Measurements from ENCODE around the gene ZNF385C. TPM values are rescaled to one million over a fixed set of nuclear protein-coding genes. Genes with fewer than 3 reads are reported as not detected.
A peak's percentile ranks its signal among the peaks of the same experiment; 100 is the strongest.

The ZNF385C gene
- total and polyA plus RNA-seq, 12 donors, result 0.07 to 0.16 (median 0.11) TPM; not detected in 6

DNA sequence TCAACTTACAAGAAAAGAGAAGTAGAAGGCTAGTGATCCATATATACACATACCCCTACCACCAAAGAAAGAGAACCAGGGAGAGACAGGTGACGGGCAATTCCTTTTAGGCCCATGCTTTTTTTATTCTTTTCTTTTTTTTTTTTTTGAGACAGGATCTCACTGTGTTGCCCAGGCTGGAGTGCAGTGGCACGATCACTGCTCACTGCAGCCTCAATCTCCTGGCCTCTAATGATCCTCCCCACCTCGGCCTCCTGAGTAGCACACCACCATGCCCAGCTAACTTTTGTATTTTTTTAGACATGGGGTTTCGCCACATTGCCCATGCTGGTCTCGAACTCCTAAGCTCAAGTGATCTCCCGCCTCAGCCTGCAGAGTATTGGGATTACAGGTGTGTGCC is 29.1 kb upstream of the ZNF385C start:
- Histone ChIP-seq H3K9me3 (replicated peaks in 1 of 3) (no peaks in the 10 kb centered on the region), H3K4me1 (replicated peaks in 1 of 2) (peaks cover 27 to 38% of the 10 kb centered on the region in 2 donors), H3K36me3 (replicated peaks in 1 of 2) (peaks cover 0 to 53% of the 10 kb centered on the region in 2 donors), H3K4me3 (no peak overlapping the region), H3K27me3 (no peaks in the 10 kb centered on the region), H3K27ac (no peak overlapping the region)
- DNase-seq, result no peak
- TF ChIP-seq POLR2A (IDR thresholded peaks at IDR 0.05), result no peak
- TF ChIP-seq, protein P1, sequence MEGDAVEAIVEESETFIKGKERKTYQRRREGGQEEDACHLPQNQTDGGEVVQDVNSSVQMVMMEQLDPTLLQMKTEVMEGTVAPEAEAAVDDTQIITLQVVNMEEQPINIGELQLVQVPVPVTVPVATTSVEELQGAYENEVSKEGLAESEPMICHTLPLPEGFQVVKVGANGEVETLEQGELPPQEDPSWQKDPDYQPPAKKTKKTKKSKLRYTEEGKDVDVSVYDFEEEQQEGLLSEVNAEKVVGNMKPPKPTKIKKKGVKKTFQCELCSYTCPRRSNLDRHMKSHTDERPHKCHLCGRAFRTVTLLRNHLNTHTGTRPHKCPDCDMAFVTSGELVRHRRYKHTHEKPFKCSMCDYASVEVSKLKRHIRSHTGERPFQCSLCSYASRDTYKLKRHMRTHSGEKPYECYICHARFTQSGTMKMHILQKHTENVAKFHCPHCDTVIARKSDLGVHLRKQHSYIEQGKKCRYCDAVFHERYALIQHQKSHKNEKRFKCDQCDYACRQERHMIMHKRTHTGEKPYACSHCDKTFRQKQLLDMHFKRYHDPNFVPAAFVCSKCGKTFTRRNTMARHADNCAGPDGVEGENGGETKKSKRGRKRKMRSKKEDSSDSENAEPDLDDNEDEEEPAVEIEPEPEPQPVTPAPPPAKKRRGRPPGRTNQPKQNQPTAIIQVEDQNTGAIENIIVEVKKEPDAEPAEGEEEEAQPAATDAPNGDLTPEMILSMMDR (IDR thresholded peaks at IDR 0.05), result no peak
- WGBS, 4 donors, result 84 to 97% (median 94%) methylated on average over 6 of the region's 6 CpGs
- intact Hi-C loops (cut with DNase I), result loop anchor here in 1 of 2 donors (5.0 kb wide), 1 partner anchor 55 kb away; the partner anchor contains the start of gene KCNH4

DNA sequence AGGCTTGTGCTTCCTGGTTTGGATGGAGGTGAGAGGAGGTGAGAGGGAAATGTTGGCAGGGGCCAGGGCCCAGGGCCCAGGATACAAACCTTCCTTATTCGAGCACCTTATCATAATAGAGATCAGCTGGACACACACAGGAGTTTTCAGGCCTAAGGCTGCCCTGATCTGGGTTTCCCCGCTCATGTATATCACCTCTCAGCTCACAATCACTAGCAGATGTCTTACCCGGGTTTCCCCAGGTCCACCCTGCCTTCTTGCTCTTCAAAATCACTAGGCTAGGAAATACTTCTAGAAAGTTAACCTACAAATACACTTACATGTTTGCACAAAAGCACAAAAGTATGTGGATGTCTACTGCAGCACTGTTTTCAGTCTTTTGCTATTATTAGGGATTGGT is 28.6 kb upstream of the ZNF385C start:
- H3K36me3 ChIP-seq (replicated peaks in 1 of 2), result peaks cover 0 to 53% of the 10 kb centered on the region in 2 donors
- no peak for DNase-seq
- peaks cover 25 to 33% of the 10 kb centered on the region in 2 donors for H3K4me1 ChIP-seq (replicated peaks in 1 of 2)
- 77 to 92% (median 87%) methylated on average over 2 to 3 of the region's 3 CpGs for WGBS, 4 donors
- H3K9me3 ChIP-seq (replicated peaks in 1 of 3), result no peaks in the 10 kb centered on the region
- intact Hi-C loops (cut with DNase I), result loop anchor here in 1 of 2 donors (5.0 kb wide), 1 partner anchor 55 kb away; the partner anchor contains the start of gene KCNH4
- no peaks in the 10 kb centered on the region for H3K27me3 ChIP-seq
- no peak overlapping the region for H3K27ac ChIP-seq
- no peak for TF ChIP-seq POLR2A (IDR thresholded peaks at IDR 0.05)
- TF ChIP-seq, protein P1 (IDR thresholded peaks at IDR 0.05), result no peak
- no peak overlapping the region for H3K4me3 ChIP-seq

DNA sequence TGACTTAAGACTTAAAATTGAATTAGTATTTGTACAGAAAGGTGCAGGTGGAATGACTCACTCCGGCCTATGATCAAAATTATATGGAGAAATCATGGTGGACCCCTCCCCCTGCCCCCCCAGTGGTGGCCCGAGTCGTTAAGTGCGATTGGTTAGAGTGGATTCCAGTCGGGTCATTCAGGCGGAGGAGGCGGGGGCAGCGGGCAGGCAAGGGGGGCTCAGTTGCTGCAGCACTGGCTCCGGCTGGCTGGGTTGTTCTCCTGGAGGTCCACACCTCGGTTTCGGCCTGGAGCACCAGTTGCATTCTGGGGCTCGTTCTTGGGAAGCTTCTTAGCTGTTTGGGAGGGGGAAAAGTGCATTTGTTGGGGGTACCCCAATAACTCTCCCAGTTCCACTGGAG is 27.3 kb upstream of the ZNF385C start:
- H3K36me3 ChIP-seq (replicated peaks in 1 of 2), result peaks cover 0 to 53% of the 10 kb centered on the region in 2 donors
- 69 to 86% (median 81%) methylated on average over 4 to 12 of the region's 12 CpGs for WGBS, 4 donors
- TF ChIP-seq POLR2A (IDR thresholded peaks at IDR 0.05), result no peak
- TF ChIP-seq, protein P1 (IDR thresholded peaks at IDR 0.05), result no peak

DNA sequence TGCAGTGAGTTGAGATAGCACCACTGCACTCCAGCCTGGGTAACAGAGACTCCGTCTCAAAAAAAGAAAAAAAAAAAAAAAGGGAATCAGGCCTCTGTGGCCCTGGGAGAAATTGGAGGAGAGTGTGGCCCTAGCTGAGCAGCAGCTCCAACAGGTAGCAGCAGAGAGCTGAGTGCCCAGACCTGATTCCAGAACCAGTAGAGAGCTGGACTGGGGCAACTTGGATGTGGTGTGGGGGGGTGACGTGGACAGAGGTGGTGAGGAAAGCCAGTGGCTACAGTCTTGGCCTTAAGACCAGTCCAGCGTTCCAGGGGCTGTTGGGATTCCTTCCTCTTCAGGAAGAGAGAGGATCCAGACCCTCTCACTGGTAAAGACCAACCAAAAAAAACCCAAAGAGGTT is 26.0 kb upstream of the ZNF385C start:
- Histone ChIP-seq H3K36me3 (replicated peaks in 1 of 2) (peaks cover 0 to 42% of the 10 kb centered on the region in 2 donors), H3K4me3 (no peak overlapping the region), H3K27ac (no peak overlapping the region), H3K4me1 (replicated peaks in 1 of 2) (peaks cover 10 to 22% of the 10 kb centered on the region in 2 donors), H3K9me3 (replicated peaks in 1 of 3) (no peaks in the 10 kb centered on the region), H3K27me3 (no peaks in the 10 kb centered on the region)
- intact Hi-C loops (cut with DNase I), result no loop called here
- no peak for TF ChIP-seq POLR2A (IDR thresholded peaks at IDR 0.05)
- TF ChIP-seq, protein P1 (IDR thresholded peaks at IDR 0.05), result peak in 1 of 6 experiments; percentile 12
- DNase-seq, result no peak
- WGBS, 4 donors, result 86 to 91% (median 88%) methylated on average over 3 of the region's 3 CpGs

More for the DNA sequence above, 27.3 kb upstream of the ZNF385C start:
- H3K4me1 ChIP-seq (replicated peaks in 1 of 2), result peaks cover 17 to 29% of the 10 kb centered on the region in 2 donors
- peak in 1 of 7 donors; percentile 51 for DNase-seq
- H3K9me3 ChIP-seq (replicated peaks in 1 of 3), result no peaks in the 10 kb centered on the region
- H3K27ac ChIP-seq, result no peak overlapping the region
- H3K27me3 ChIP-seq, result no peaks in the 10 kb centered on the region
- no peak overlapping the region for H3K4me3 ChIP-seq
- intact Hi-C loops (cut with DNase I), result loop anchor here in 1 of 2 donors (5.0 kb wide), 1 partner anchor 57 kb away; the partner anchor contains the start of gene KCNH4
